Pancreas (tissue), 10 donors: ENCODE results near the gene ARFGEF3. TPM values are rescaled to one million over a fixed set of nuclear protein-coding genes. Genes with fewer than 3 reads are reported as not detected.

ENCODE experiments used
- ATAC-seq, 4 donors: fragments of 200-7000 bp; cut with Tn5 transposase; one replicate each; pipeline versions ENCODE4 v1.8.0 to v1.9.1; 2020; ENCODE audit warnings: mild to moderate bottlenecking in 4 of 4, moderate library complexity in 4 of 4
- DNase-seq, 6 donors: peaks; one replicate each; pipeline ENCODE4 v3.0.0-alpha.2; 2020
- FAIRE-seq: peaks from 2 replicates; lab custom pipeline; 2012; peaks lifted over from hg19 to GRCh38; lab: Jason Lieb, UNC
- H3K27ac ChIP-seq, 4 donors: fragments of 200-600 bp; sonication (generic); 1 replicate in 3 of 4; 2 replicates in 1 of 4; pipeline versions ENCODE4 v1.5.0 to v1.8.0; 2020
- H3K27me3 ChIP-seq, 4 donors: fragments of 200-600 bp; one replicate each; pipeline ENCODE4 v1.8.0; 2021
- H3K36me3 ChIP-seq, 3 donors: fragments of 200-600 bp; sonication (generic) in 1 of 3; one replicate each; pipeline versions ENCODE4 v1.5.0 to v1.8.0; 2020 to 2021
- H3K4me1 ChIP-seq, 3 donors: fragments of 200-600 bp; one replicate each; pipeline ENCODE4 v1.8.0; 2021
- H3K4me3 ChIP-seq, 4 donors: fragments of 200-600 bp; sonication (generic) in 2 of 4; one replicate each; pipeline versions ENCODE4 v1.5.0 to v1.8.0; 2020 to 2021
- H3K9me3 ChIP-seq, 4 donors: fragments of 200-600 bp; one replicate each; pipeline ENCODE4 v1.8.0; 2021
- CTCF ChIP-seq, 4 donors: fragments of 200-600 bp; sonication (generic) in 3 of 4; IDR thresholded peaks; one replicate each; pipeline versions ENCODE4 v1.5.0 to v1.8.0; 2021; ENCODE audit warnings: antibody characterized with exemption in 4 of 4
- WGBS, 2 donors: extraction: QIAGEN DNeasy Blood & Tissue Kit; methylation state at CpG; one replicate each; pipeline ENCODE4 v1.1.7; 2013; 5-methylcytosine and 5-hydroxymethylcytosine counted together
- intact Hi-C, 3 donors: fragments of 100-400 bp; cut with DNase I; formaldehyde crosslinking; loops; one replicate each; pipeline versions ENCODE4 v1.11.1 to v1.14.2; 2022
- polyA plus RNA-seq, 2 donors: library from polyadenylated mRNA; stranded (reverse); fragments of 200-250 nt; gene quantifications; one replicate each; pipeline ENCODE4 v1.2.3, GENCODE V29; 2013
- total RNA-seq, 6 donors: library from RNA; stranded (reverse); fragmentation: NEBNext Ultra II Directional in 4 of 6; extraction: Animal tissue kit (Norgen Biotek cat#: 25700) in 4 of 6; gene quantifications; one replicate each; pipeline versions ENCODE4 v1.2.1 to v1.2.4, GENCODE V29; 2021 to 2023
- donor health status: healthy with polysubstance abuse.
- donor health status: DM: no; HTN: no; CAD: no; lungs with moderate emphysema.
- donor health status: DM: no; HTN: no; CAD: no.
- donor health status: control.
- donor health status: control.
- donor health status: Bipolar disorder and iron deficiency.
- donor health status: DM: yes; HTN: yes; CAD: no.
- donor health status: DM: no; HTN: no; CAD: no.
- donor health status: DM: no; HTN: no; CAD: no.
- donor health status: DM: yes; HTN: yes; CAD: no.

ARFGEF3 gene
- total RNA-seq = 10 to 100 TPM; 13.7 to 19.0 (median 16.4) TPM
- polyA plus RNA-seq = 1 to 10 TPM; 4.8 to 9.7 TPM

GRCh38 chr6:138161338-138162110 lies at the start of gene ARFGEF3:
ARFGEF3 (plus strand) TSS chr6:138161939; CDS start chr6:138162087, 148 bp downstream.
- DNase-seq = peak; percentile 72 to 91 (median 82)
- no peak for TF ChIP-seq CTCF (IDR thresholded peaks at IDR 0.05)
- Histone ChIP-seq H3K4me1 (peaks cover 0 to 4% (median 0%) of the 10 kb centered on the region in 3 donors), H3K36me3 (no peaks in the 10 kb centered on the region), H3K27ac (peak within 1 kb of the TSS; percentile 69 to 94 (median 88)), H3K9me3 (no peaks in the 10 kb centered on the region), H3K27me3 (no peaks in the 10 kb centered on the region), H3K4me3 (peak within 1 kb of the TSS; percentile 43 to 89 (median 66))
- intact Hi-C loops = loop anchor here in 1 of 3 donors (10.0 kb wide), 1 partner anchor 73 kb away; no protein-coding TSS in a partner anchor
- ATAC-seq = peak; percentile 86 to 93 (median 88)
- no peak for FAIRE-seq
- WGBS, 2 donors = 0 to 1% methylated on average over 48 to 93 of the region's 93 CpGs

- Histone ChIP-seq H3K27ac (no peak overlapping the region), H3K27me3 (no peaks in the 10 kb centered on the region), H3K4me3 (no peak overlapping the region), H3K4me1 (no peaks in the 10 kb centered on the region), H3K36me3 (no peaks in the 10 kb centered on the region), H3K9me3 (no peaks in the 10 kb centered on the region)
- ATAC-seq (no peak), DNase-seq (no peak), FAIRE-seq (no peak)
- intact Hi-C loops = loop anchor here (5.0 to 10.0 kb wide), 4 partner anchors 116 to 311 kb away; no protein-coding TSS in a partner anchor
- no peak for TF ChIP-seq CTCF (IDR thresholded peaks at IDR 0.05)
- WGBS, 2 donors = 53 to 83% methylated on average over 3 of the region's 3 CpGs
These were observed 48.0 kb upstream of the ARFGEF3 start for GRCh38 chr6:138113588-138114210.

GRCh38 chr6:138115201-138115600 lies 46.5 kb upstream of the ARFGEF3 start:
- H3K4me1 ChIP-seq = no peaks in the 10 kb centered on the region
- no peaks in the 10 kb centered on the region for H3K27me3 ChIP-seq
- ATAC-seq (no peak), DNase-seq (no peak), FAIRE-seq (no peak)
- WGBS, 2 donors = 57 to 69% methylated on average over 7 of the region's 7 CpGs
- H3K9me3 ChIP-seq = no peaks in the 10 kb centered on the region
- H3K27ac ChIP-seq = no peak overlapping the region
- no peak overlapping the region for H3K4me3 ChIP-seq
- intact Hi-C loops = loop anchor here in 2 of 3 donors (5.0 to 10.0 kb wide), 3 partner anchors 160 to 310 kb away; no protein-coding TSS in a partner anchor
- TF ChIP-seq CTCF (IDR thresholded peaks at IDR 0.05) = no peak
- no peaks in the 10 kb centered on the region for H3K36me3 ChIP-seq

GRCh38 chr6:138115877-138116660 lies 45.7 kb upstream of the ARFGEF3 start:
- Histone ChIP-seq H3K27ac (no peak overlapping the region), H3K4me1 (no peaks in the 10 kb centered on the region), H3K27me3 (no peaks in the 10 kb centered on the region), H3K4me3 (no peak overlapping the region), H3K36me3 (no peaks in the 10 kb centered on the region), H3K9me3 (no peaks in the 10 kb centered on the region)
- intact Hi-C loops = loop anchor here in 2 of 3 donors (5.0 to 10.0 kb wide), 3 partner anchors 159 to 309 kb away; no protein-coding TSS in a partner anchor
- WGBS, 2 donors = 15 to 20% methylated on average over 13 of the region's 13 CpGs
- peak; percentile 42 to 67 (median 50) for TF ChIP-seq CTCF (IDR thresholded peaks at IDR 0.05)
- ATAC-seq (peak; percentile 84 to 99 (median 97)), DNase-seq (peak in 5 of 6 donors; percentile 39 to 70 (median 50)), FAIRE-seq (peak; percentile 90)
